GM18526 (cell line): ENCODE measurements around the gene DCAF10.

Experiments
- POLR2A ChIP-seq: IDR thresholded peaks from 3 replicates; pipeline ENCODE4 v1.6.1; 2011; ENCODE audit not compliant: insufficient read length; ENCODE audit errors: extremely low read depth

The DCAF10 gene, protein sequence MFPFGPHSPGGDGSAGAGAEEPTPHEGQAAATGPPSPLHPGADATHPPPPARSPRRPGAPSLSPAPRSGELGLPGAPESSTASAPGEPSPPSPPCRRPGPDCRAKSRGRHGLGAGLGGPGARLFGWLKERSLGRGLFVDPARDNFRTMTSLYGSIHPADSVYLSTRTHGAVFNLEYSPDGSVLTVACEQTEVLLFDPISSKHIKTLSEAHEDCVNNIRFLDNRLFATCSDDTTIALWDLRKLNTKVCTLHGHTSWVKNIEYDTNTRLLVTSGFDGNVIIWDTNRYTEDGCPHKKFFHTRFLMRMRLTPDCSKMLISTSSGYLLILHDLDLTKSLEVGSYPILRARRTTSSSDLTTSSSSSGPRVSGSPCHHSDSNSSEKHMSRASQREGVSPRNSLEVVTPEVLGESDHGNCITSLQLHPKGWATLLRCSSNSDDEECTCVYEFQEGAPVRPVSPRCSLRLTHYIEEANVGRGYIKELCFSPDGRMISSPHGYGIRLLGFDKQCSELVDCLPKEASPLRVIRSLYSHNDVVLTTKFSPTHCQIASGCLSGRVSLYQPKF

GRCh38 chr9:37800631-37801286 is at the start of gene DCAF10:
Gene DCAF10, plus strand, starts transcription at chr9:37800797. Its CDS starts 70 bp downstream, at chr9:37800867.
- peak; percentile 58 for TF ChIP-seq POLR2A

GRCh38 chr9:37751186-37751585 is 49.4 kb upstream of the DCAF10 start:
- TF ChIP-seq POLR2A: no peak

- TF ChIP-seq POLR2A: no peak
These were observed 47.7 kb upstream of the DCAF10 start for GRCh38 chr9:37752642-37753488.

DNA sequence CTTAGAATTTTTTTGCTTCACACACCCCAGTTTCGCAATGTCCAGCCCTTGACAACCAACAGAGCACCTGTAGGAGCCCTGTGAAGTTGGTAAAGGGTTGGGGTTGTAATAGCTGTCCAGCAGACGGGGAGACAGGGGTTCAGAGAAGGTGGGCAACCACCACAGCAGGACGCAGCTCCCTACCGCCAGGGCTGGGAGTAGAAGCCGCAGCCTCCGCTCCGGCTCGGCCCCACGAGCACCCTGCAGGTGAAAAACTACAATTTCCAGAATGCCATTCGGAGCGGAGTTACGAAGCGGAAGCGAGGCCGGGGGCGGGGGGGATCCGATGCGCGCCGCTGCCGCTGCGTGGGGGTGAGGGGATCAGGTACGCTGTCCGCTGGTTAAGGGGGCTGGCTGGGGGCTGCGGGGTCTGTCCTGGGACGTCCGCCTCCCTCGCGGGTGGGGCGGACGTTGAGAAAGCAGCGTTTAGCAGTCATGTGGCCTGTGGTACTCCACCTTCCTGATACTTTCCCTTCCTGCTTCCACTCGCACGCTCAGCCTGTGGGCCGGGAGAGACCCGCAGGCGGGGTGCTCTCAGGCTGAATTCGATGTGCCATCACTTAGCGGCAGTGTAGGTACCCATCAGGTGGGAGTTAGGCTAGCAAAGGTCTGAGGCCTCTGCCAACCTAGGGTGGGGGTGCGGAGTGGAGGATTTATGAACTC is 47.0 kb upstream of the DCAF10 start, which contains the start of gene TRMT10B:
TSS of gene TRMT10B (plus strand) at position 317 of the 702 bp plus-strand sequence. CDS start 8,127 bp downstream, outside the sequence.
- TF ChIP-seq POLR2A: peak; percentile 66

GRCh38 chr9:37758747-37759146 is 41.9 kb upstream of the DCAF10 start:
- no peak for TF ChIP-seq POLR2A

DNA sequence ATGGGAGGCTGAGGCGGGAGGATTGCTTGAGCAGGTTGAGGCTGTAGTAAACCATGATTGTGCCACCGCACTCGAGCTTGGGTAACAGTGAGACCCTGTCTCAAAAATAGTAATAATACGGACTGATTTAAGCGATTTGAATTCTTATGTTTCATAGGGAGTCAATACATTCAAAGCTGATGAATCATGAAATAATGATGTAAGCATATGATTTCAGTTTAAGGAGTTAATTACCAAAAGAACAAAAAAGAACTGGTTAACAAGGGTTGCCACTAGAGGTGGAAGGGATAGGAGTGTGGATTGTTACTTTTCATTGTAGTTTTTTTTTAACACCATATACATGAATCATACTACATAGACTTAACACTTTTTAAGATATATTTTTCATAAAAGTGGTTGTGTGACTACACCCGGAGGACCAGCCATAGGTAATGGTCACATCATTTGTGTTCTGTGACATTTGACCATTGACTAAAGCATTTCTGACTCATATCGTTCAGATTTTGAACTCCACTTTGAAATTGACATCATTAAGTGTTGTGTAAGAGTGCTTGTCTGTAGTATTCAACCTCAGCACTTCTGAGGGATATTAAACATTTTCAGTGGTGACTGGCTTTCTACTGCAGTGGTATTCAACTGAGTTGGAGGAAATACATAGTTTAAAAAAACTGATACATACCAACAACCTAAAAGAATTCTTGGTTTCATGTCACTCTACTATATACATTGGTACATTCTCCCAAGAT is 40.0 kb upstream of the DCAF10 start:
- no peak for TF ChIP-seq POLR2A

DNA sequence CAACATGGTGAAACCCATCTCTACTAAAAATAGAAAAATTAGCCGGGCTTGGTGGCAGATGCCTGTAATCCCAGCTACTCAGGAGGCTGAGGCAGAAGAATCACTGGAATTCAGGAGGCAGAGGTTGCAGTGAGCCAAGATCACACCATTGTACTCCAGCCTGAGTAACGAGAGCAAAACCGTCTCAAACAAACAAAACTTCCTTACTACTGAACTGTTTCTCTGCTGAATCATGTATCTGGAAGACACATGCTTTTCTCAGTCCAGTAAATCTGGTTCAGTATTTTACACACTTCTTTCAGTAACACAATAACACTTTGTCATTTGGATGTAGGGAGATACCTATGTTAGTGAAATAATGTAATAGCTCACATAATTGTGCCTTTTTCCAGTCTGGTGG is 39.1 kb upstream of the DCAF10 start:
- no peak for TF ChIP-seq POLR2A

DNA sequence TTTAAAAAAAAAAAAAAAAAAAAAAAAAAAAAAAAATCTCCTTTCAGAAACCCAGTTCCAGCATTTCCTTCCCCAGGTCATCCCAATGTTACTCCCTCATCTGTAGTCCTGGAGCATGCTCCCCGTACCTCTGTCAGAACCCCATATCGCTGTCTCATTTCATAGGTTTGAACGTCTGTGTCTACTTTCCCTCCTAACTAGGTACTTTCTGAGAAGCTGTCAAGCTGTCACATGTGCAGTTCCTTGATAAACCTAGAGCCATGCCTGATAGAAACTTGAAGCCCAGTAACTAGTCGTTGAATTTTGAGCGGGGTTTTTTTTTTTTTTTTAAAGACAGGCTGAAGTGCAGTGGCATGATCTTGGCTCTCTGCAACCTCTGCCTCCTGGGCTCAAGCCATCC is 31.3 kb upstream of the DCAF10 start:
- TF ChIP-seq POLR2A: no peak

DNA sequence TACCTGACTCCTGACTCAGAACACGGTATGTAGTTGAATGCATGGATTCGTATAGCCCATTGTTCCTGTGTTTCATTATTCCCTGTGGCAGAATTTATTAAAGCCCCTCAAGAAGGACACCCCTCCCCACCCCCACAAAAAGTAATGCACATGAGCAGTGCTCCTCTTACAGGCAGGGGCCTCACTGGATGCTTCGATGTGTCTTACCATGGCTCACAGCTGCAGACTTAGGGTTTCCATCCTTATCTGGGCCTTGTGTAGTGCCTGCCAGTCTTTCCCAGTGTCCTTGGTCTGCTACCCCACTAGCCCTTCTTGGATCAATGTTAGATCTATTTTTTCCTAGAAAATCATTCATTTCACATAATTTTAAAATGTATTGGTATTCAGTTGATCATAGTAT is 30.6 kb upstream of the DCAF10 start:
- TF ChIP-seq POLR2A: no peak

DNA sequence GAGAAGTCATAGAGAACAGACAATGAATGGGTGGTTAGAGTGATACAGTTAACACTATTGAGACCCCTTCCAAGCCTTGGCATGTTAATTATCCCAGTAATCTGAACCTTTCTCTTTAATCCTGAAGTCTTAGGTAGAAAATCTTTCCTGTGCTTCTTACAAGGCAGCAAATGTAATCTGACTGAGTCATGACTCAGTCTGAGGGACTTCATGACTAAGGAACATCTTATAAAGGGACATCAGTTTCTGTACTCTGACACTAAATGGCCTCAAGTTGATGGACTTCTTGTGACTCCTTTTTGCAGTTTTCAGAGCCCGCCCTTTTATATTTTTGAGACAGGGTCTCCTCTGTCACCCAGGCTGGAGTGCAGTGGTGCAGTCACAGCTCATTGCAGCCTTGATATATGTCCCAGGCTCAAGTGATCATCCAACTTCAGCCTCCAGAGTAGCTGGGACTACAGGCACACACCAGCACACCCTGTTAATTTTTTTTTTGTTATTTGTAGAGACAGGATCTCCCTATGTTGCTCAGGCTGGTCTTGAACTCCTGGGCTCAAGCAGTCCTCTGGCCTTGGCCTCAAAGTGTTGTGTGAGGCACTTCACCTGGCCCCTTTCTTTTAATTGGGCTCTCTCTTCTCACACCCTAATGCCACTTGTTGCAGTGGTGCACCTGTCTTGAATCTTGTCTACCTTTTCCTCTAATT is 25.2 kb upstream of the DCAF10 start:
- TF ChIP-seq POLR2A: no peak

DNA sequence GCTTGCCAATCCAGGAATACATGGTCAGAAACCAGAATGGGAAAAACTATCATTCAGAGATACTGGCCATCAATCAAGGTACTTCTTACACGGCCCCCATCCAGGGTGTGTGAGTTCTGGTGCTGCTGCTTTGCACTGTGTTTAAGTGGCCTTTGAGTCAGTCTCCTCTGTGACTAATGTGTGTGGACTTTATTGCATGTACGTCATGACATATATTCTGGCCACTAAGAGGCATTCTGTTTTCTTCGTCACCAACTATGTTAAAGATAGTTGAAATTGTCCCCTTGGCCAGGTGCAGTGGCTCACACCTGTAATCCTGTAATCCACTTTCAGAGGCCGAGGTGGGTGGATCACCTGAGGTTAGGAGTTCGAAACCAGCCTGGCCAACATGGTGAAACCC is 24.3 kb upstream of the DCAF10 start:
- TF ChIP-seq POLR2A: no peak

DNA sequence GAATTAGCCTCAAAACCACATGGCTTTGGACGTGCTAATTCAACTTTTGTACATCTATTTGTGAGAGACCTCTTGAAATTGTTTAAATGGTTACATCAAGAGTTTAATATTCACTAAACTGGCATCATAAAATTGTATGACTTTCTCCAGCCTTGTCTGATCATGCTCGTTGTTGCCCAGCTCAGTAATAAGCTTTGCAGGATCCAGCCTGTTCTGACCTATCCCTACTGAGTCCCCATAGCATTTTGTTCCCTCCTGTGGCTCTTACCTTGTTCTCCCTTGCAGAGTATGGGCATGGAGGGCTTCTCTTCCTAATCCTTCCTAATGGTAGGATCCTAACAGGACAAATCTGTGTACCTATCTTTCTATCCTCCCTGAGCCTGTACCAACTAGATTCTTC is 22.1 kb upstream of the DCAF10 start:
- no peak for TF ChIP-seq POLR2A

- no peak for TF ChIP-seq POLR2A
These were observed 16.3 kb upstream of the DCAF10 start for GRCh38 chr9:37784291-37784615.

DNA sequence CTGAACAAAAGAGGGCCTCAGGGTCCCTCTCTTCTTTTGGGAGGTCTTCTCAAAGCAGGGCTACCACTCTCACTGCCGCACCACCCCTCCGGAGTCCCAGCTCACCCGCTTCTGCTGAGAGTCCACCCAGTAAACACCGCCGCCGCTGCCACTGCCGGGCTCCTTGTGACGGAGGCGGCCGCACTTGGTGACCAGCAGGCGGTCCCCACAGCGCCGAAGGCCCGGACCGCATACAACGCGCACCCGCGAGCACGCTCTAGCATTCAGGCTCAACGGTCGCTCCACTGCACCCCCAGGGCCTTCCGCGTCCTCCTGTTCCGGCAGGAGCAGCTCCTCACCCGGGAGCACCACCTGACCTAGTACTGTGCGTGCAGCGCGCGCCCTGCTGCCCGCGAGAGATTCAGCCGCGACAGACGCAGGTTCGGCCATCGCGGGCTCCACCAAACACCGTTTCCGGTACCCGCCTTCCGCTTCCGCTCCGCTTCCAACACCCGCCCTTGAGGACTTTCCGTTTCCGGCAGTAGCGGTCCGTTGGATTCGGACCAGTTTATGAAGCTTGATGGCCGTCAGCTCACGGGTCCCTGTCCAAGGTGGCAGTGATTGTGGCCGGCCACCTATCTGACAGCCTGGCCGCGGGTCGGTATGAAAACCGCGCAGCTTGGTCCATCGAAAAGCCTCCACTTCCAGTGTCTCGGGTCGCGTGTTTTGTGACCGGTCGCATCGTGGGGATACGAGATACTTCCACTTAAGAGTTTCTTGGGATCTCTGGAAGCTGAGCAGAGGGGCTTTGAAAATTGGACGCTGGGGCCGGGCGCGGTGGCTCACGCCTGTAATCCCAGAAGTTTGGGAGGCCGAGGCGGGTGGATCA is 15.7 kb upstream of the DCAF10 start, which contains the start of gene EXOSC3:
TSS of gene EXOSC3 (minus strand) at position 449 of the 868 bp plus-strand sequence. CDS start at position 429, 20 bp downstream.
- TF ChIP-seq POLR2A: peak; percentile 97
